Loucy (cell line): ENCODE results near the gene PCDHA12.

Experiments used
- H2AFZ ChIP-seq: fragments of 200-600 bp; sonication (generic); 2 replicates; pipeline ENCODE4 v1.6.0; 2016; ENCODE audit warnings: antibody characterized with exemption, mild to moderate bottlenecking, low read length, moderate library complexity
- H3F3A ChIP-seq: fragments of 200-600 bp; 2 replicates; pipeline ENCODE4 v1.6.0; 2016; ENCODE audit warnings: antibody characterized with exemption, low read depth, mild to moderate bottlenecking
- H3K27me3 ChIP-seq: fragments of 200-600 bp; sonication (generic); 2 replicates; pipeline ENCODE4 v1.6.1; 2014; ENCODE audit warnings: low read length, mild to moderate bottlenecking; ENCODE audit not compliant: insufficient read depth, poor library complexity, severe bottlenecking
- H3K36me3 ChIP-seq: fragments of 200-600 bp; sonication (generic); 2 replicates; pipeline ENCODE4 v1.6.1; 2016; ENCODE audit warnings: low read length; ENCODE audit not compliant: insufficient read depth
- H3K4me1 ChIP-seq: fragments of 200-600 bp; sonication (generic); 2 replicates; pipeline ENCODE4 v1.5.1; 2014; ENCODE audit warnings: low read length, mild to moderate bottlenecking; ENCODE audit not compliant: insufficient read depth, poor library complexity, severe bottlenecking
- H3K4me2 ChIP-seq: fragments of 200-600 bp; sonication (generic); 2 replicates; pipeline ENCODE4 v1.6.0; 2014; ENCODE audit warnings: antibody characterized with exemption, low read length, low read depth, mild to moderate bottlenecking; ENCODE audit not compliant: poor library complexity, severe bottlenecking
- H3K4me3 ChIP-seq: fragments of 200-600 bp; sonication (generic); 2 replicates; pipeline ENCODE4 v1.5.1; 2014; ENCODE audit warnings: low read length, mild to moderate bottlenecking, mixed read lengths; ENCODE audit not compliant: poor library complexity, severe bottlenecking
- H3K79me2 ChIP-seq: fragments of 200-600 bp; sonication (generic); 2 replicates; pipeline ENCODE4 v1.6.1; 2014; ENCODE audit warnings: low read length; ENCODE audit not compliant: insufficient read depth
- H3K9ac ChIP-seq: fragments of 200-600 bp; sonication (generic); 2 replicates; pipeline ENCODE4 v1.6.0; 2014; ENCODE audit warnings: mild to moderate bottlenecking, low read depth, low read length, moderate library complexity; ENCODE audit not compliant: poor library complexity, severe bottlenecking
- H3K9me2 ChIP-seq: fragments of 200-600 bp; sonication (generic); replicated peaks from 2 replicates; pipeline ENCODE4 v1.6.1; 2016; ENCODE audit warnings: low read depth, low read length, mixed read lengths
- H3K9me3 ChIP-seq: fragments of 200-600 bp; sonication (generic); 2 replicates; pipeline ENCODE4 v1.6.1; 2014; ENCODE audit warnings: mild to moderate bottlenecking, antibody characterized with exemption, low read length, low read depth; ENCODE audit not compliant: insufficient read depth
- H4K20me1 ChIP-seq: fragments of 200-600 bp; sonication (generic); 2 replicates; pipeline ENCODE4 v1.6.0; 2014; ENCODE audit warnings: antibody characterized with exemption, low read length, mild to moderate bottlenecking; ENCODE audit not compliant: insufficient read depth, poor library complexity, severe bottlenecking
- CTCF ChIP-seq: fragments of 200-600 bp; sonication (generic); conservative IDR thresholded peaks from 2 replicates; pipeline ENCODE4 v1.5.1; 2014; ENCODE audit warnings: mild to moderate bottlenecking, antibody characterized with exemption, low read length
- EZH2phosphoT487 ChIP-seq: fragments of 200-600 bp; IDR thresholded peaks from 2 replicates; pipeline ENCODE4 v1.6.1; 2018; ENCODE audit warnings: antibody characterized with exemption, mild to moderate bottlenecking, moderate library complexity, borderline replicate concordance

Gene PCDHA12

GRCh38 chr5:140925806-140926442 is 50.8 kb downstream of the PCDHA12 start, which contains the start of gene PCDHAC1:
Gene PCDHAC1, plus strand, starts transcription at chr5:140926299. Its CDS starts 594 bp downstream, at chr5:140926893.
- TF ChIP-seq EZH2phosphoT487 (no peak), CTCF (no peak)
- H3K36me3 ChIP-seq = no peaks in the 10 kb centered on the region
- H3K9me3 ChIP-seq = no peaks in the 10 kb centered on the region
- no peak within 1 kb of the TSS for H2AFZ ChIP-seq
- no peaks in the 10 kb centered on the region for H3K27me3 ChIP-seq
- no peaks in the 10 kb centered on the region for H4K20me1 ChIP-seq
- H3K9me2 ChIP-seq = no peaks in the 10 kb centered on the region
- H3K79me2 ChIP-seq = no peaks in the 10 kb centered on the region
- H3K4me3 ChIP-seq = no peak within 1 kb of the TSS
- H3F3A ChIP-seq = no peaks in the 10 kb centered on the region
- no peak within 1 kb of the TSS for H3K9ac ChIP-seq
- H3K4me2 ChIP-seq = no peak within 1 kb of the TSS
- H3K4me1 ChIP-seq = no peaks in the 10 kb centered on the region

- H3K27me3 ChIP-seq = no peaks in the 10 kb centered on the region
- H3F3A ChIP-seq = no peaks in the 10 kb centered on the region
- no peak overlapping the region for H3K9ac ChIP-seq
- no peaks in the 10 kb centered on the region for H3K4me1 ChIP-seq
- H3K4me2 ChIP-seq = no peak overlapping the region
- no peaks in the 10 kb centered on the region for H3K9me3 ChIP-seq
- H3K79me2 ChIP-seq = no peaks in the 10 kb centered on the region
- H4K20me1 ChIP-seq = no peaks in the 10 kb centered on the region
- H3K9me2 ChIP-seq = no peaks in the 10 kb centered on the region
- H3K4me3 ChIP-seq = no peak overlapping the region
- no peak for TF ChIP-seq EZH2phosphoT487
- no peak for TF ChIP-seq CTCF
- no peak overlapping the region for H2AFZ ChIP-seq
- no peaks in the 10 kb centered on the region for H3K36me3 ChIP-seq
Measured at GRCh38 chr5:140926443-140927227, 51.5 kb downstream of the PCDHA12 start.

- Histone ChIP-seq H3K79me2 (no peaks in the 10 kb centered on the region), H3K9me3 (no peaks in the 10 kb centered on the region), H3K4me1 (no peaks in the 10 kb centered on the region), H3K4me3 (no peak overlapping the region), H2AFZ (no peak overlapping the region), H3K36me3 (no peaks in the 10 kb centered on the region), H3K4me2 (no peak overlapping the region), H3K9me2 (no peaks in the 10 kb centered on the region), H3K9ac (no peak overlapping the region), H3K27me3 (no peaks in the 10 kb centered on the region), H4K20me1 (no peaks in the 10 kb centered on the region), H3F3A (no peaks in the 10 kb centered on the region)
- no peak for TF ChIP-seq CTCF
- no peak for TF ChIP-seq EZH2phosphoT487
Measured at GRCh38 chr5:140927228-140927573, 52.1 kb downstream of the PCDHA12 start.
